GM19238 (cell line): ENCODE results near the gene LIPE.

ENCODE experiments used
- DNase-seq: peaks from one replicate; pipeline ENCODE4 v3.0.0; 2011; ENCODE audit warnings: low spot score; ENCODE audit not compliant: insufficient read length

The LIPE gene

DNA sequence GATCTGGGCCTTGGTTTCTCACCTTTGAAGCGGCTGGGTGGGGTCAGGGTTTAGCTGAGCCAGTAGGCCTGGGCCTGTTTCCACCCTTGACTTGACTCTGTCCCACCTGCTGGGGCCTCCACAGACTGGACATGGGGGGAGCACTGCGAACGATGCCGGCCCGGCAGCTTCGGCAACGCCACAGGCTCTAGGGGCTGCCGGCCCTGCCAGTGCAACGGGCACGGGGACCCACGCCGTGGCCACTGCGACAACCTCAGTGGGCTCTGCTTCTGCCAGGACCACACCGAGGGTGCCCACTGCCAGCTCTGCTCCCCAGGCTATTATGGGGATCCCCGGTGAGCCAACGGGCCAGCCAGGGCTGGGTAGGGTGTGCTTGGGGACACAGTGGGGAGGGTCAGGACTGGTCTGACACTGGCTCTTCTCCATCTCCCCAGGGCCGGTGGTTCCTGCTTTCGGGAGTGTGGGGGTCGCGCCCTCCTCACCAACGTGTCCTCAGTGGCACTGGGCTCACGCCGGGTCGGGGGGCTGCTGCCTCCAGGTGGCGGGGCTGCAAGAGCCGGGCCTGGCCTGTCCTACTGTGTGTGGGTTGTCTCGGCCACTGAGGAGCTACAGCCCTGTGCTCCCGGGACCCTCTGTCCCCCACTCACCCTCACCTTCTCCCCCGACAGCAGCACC, 73.7 kb downstream of the LIPE start:
- no peak for DNase-seq

DNA sequence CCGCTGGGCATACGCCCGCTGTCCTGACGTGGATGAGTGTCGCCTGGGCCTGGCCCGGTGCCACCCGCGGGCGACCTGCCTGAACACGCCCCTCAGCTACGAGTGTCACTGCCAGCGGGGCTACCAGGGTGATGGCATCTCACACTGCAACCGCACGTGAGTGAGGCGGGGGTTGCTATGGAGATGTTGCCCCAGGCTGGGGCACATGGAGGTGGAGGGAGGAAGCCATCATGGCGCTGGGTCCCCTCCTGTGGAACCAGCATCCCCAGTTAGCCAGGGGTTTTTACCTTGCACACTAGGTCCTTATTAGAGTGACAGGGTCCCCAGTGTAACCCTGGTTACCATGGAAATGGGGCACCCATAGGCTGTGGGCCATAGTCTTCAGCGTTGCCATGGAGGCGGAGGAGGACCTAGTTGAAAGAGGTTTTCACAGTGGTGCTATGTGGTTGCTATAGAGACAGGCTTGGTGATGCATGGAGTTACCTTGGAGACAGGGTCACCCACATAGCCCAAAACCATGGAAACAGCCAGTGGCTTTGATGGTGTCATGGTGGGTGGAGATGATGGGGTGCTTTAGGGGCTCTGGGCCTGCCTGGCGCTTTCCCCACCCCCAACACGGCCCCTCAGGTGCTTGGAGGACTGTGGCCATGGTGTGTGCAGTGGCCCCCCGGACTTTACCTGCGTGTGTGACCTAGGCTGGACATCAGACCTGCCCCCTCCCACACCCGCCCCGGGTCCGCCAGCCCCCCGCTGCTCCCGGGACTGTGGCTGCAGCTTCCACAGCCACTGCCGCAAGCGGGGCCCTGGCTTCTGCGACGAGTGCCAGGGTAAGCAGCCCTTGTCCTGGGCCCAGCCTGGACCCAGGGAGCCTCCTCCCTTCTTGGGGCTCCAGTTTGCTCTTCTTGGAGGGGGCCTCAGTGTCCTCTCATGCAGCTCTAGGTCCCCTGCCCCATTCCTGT, 74.6 kb downstream of the LIPE start:
- no peak for DNase-seq
